Measurements from ENCODE around the gene PCDHB15.
A peak's percentile ranks its signal among the peaks of the same experiment; 100 is the strongest.
"Not testable (repeated sequence)": the region's sequence is repeated elsewhere in the genome, so short reads cannot be mapped to it uniquely, and the experiment has no call there.

PCDHB15 gene

GRCh38 chr5:141245250-141245717, at the start of gene PCDHB15:
TSS of gene PCDHB15 (plus strand) at chr5:141245395. CDS start at chr5:141245579, 184 bp downstream.
- DNase-seq: peak; percentile 71

- DNase-seq: no peak
These were observed 48.8 kb upstream of the PCDHB15 start for GRCh38 chr5:141196363-141196762.

- DNase-seq: peak; percentile 36
These were observed 45.6 kb upstream of the PCDHB15 start, which contains the start of gene PCDHB11 for GRCh38 chr5:141199359-141200235. TSS of gene PCDHB11 (plus strand) at chr5:141199627. CDS start at chr5:141199775, 148 bp downstream.

- DNase-seq: not testable (repeated sequence)
These were observed 44.1 kb upstream of the PCDHB15 start for GRCh38 chr5:141201126-141201525.

- not testable (repeated sequence) for DNase-seq
These were observed 43.5 kb upstream of the PCDHB15 start for GRCh38 chr5:141201646-141202045.

GRCh38 chr5:141208478-141208877, 36.7 kb upstream of the PCDHB15 start, which contains the start of gene PCDHB12:
TSS of gene PCDHB12 (plus strand) at chr5:141208719. CDS start at chr5:141208908, 189 bp downstream.
- peak; percentile 51 for DNase-seq

GRCh38 chr5:141210281-141210680, 34.9 kb upstream of the PCDHB15 start:
- DNase-seq: not testable (repeated sequence)

GRCh38 chr5:141210849-141211248, 34.3 kb upstream of the PCDHB15 start:
- not testable (repeated sequence) for DNase-seq

GRCh38 chr5:141213656-141214339, 31.4 kb upstream of the PCDHB15 start, which contains the start of gene PCDHB13:
TSS of gene PCDHB13 (plus strand) at chr5:141213919. CDS start at chr5:141214124, 205 bp downstream.
- DNase-seq: peak; percentile 77

- DNase-seq: not testable (repeated sequence)
These were observed 30.6 kb upstream of the PCDHB15 start for GRCh38 chr5:141214583-141214982.

- DNase-seq: not testable (repeated sequence)
These were observed 29.7 kb upstream of the PCDHB15 start for GRCh38 chr5:141215504-141215903.

- not testable (repeated sequence) for DNase-seq
These were observed 29.2 kb upstream of the PCDHB15 start for GRCh38 chr5:141216035-141216434.

GRCh38 chr5:141223112-141223783, 21.9 kb upstream of the PCDHB15 start, which contains the start of gene PCDHB14:
TSS of gene PCDHB14 (plus strand) at chr5:141223343. CDS start at chr5:141223506, 163 bp downstream.
- DNase-seq: peak; percentile 79

- not testable (repeated sequence) for DNase-seq
These were observed 20.4 kb upstream of the PCDHB15 start for GRCh38 chr5:141224844-141225243.

GRCh38 chr5:141225421-141225820, 19.8 kb upstream of the PCDHB15 start:
- DNase-seq: not testable (repeated sequence)

- no peak for DNase-seq
These were observed 11.0 kb upstream of the PCDHB15 start for GRCh38 chr5:141234109-141234667.

GRCh38 chr5:141235922-141236321, 9.3 kb upstream of the PCDHB15 start:
- DNase-seq: not testable (repeated sequence)

GRCh38 chr5:141236516-141237313, 8.5 kb upstream of the PCDHB15 start:
- no peak for DNase-seq

GRCh38 chr5:141241496-141241895, 3.7 kb upstream of the PCDHB15 start:
- DNase-seq: no peak

GRCh38 chr5:141246971-141247370, 1.8 kb downstream of the PCDHB15 start:
- DNase-seq: not testable (repeated sequence)

GRCh38 chr5:141247434-141247833, 2.2 kb downstream of the PCDHB15 start:
- not testable (repeated sequence) for DNase-seq
